ENCODE results near the gene GRB10.
A peak's percentile ranks its signal among the peaks of the same experiment; 100 is the strongest.
"Not testable (repeated sequence)": the region's sequence is repeated elsewhere in the genome, so short reads cannot be mapped to it uniquely, and the experiment has no call there.

GRB10 gene

DNA sequence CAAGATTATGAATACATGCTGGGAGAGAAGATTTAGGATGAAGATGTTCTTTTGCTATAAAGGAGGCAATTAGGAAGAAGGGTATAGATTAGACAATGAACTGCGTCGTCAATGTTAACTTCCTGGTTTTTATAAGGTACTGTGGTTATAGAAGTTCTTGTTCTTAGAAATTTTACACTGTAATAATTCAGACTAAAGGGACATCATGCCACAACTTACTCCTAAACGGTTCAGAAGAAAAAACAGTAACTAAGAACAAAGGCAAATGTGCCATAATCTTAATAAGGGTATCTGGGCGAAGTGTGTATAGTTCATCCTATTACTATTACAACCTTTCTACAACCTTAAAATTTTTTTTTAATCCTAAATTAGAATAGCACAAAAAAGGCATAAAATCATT, 186.2 kb downstream of the GRB10 start:
- no peak for DNase-seq

GRCh38 chr7:50595491-50596102, 187.1 kb downstream of the GRB10 start:
- peak; percentile 45 for DNase-seq

DNA sequence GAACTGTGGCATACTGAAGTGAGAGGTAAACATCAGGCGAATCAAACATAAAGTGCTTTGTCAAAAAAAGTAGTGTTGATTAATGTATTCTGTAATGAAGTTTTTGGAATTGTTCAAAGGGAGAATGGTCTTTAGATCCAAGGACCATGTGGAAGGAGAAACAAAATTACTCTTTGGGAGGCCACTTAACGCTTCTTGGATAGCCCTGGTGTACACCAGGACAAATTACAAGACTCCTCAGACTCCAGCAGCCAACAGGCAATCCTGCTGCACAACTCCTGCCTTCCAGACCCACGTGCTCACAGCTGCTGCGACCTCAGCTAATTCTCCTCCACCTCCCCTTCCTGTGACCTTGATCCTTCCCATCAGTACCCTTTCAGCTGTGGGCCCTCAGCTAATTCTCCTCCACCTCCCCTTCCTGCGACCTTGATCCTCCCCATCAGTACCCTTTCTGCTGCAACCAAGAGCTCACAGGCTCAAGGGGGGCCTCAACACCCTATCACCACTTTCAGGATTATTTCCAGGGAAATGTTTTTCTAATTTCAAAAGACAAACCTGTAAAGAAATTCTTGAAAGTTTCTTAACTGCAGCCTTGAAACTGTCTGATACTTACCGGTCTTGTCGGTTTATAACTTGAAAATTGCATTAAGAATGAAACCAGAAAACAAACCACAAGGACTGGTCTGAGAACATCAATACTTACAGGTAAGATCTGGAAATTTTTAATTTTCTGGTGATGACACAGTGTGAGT, 187.8 kb downstream of the GRB10 start:
- peak; percentile 88 for DNase-seq

DNA sequence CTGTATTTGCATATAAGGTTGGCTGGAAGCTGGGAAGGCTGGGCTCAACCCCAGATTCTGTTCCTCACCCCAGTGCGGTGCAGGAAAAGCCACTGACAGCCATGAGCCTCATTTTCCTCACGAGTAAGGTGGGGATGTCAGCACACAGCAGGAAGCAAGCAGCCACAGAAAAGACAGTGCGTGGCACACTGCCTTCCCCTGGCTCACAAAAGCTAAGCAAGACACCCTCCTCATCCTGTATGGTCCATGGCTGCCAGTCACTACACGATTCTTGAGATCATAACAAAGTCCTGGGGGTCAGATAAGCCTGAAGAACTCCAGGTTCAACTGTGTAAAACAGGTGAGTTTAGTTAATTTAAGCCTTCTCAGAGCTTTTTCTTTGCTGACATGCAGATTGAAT, 188.6 kb downstream of the GRB10 start:
- peak; percentile 51 for DNase-seq

- DNase-seq, result no peak
These were observed 189.8 kb downstream of the GRB10 start for GRCh38 chr7:50592940-50593339.

- DNase-seq, result no peak
These were observed 190.9 kb downstream of the GRB10 start for GRCh38 chr7:50591480-50592438.

DNA sequence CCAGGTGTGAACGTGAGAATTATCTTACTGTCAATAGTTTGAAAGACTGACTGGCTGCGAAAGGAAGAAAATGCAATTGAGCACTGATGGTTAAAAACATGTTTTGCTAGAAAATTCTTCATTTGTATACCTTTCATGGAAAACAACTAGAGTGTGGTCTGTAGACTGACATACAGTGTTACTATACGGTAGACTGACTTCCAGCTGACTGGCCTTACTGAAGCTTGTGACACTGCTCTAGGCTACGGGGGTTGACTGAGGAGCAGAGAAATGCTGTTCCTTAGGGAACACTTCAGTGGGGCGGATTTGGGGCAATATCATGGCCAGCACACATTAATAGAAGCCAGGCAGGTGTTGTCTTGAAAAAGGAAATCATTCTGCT, 191.6 kb downstream of the GRB10 start:
- no peak for DNase-seq

DNA sequence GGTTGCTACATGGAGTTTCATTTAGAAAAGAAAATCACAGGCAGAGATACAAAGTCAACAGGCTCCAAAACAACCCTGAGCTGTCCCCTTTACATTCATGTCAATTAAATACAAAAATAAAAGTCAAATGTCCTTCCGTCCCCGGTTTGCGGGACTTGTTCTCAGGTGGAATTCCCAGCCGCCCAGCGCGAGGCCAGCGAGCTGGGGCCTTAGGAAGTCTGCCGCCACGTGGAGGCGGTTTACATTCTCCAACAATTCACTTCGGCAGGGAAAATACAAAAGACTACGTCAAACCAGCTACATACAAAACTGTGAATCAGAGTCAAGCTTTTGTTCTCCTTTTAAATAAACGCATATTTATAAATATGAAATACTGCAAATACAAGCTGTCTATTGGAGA, 192.2 kb downstream of the GRB10 start:
- no peak for DNase-seq

- DNase-seq, result peak; percentile 60
These were observed 193.3 kb downstream of the GRB10 start for GRCh38 chr7:50589364-50589763.

GRCh38 chr7:50588937-50589336, 193.8 kb downstream of the GRB10 start:
- DNase-seq, result no peak

DNA sequence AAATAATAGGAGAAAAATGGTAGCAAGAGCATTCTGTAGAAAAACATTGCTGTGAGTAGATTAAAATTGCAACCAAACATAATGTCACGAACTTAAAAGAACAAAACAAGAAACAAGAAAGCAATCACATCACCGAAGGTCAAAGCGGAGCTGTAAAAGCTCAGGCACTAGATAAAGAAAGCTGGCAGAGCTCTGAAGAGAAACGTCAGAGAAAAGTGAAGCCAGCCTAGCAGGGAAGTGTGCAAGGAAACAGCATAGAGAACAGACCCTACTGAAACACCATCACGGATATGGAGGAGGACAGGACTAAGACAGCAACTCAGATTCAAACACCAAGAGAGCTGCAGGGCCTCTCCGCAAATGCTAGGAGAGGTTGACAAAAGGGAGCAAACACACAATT, 195.0 kb downstream of the GRB10 start:
- DNase-seq, result no peak

DNA sequence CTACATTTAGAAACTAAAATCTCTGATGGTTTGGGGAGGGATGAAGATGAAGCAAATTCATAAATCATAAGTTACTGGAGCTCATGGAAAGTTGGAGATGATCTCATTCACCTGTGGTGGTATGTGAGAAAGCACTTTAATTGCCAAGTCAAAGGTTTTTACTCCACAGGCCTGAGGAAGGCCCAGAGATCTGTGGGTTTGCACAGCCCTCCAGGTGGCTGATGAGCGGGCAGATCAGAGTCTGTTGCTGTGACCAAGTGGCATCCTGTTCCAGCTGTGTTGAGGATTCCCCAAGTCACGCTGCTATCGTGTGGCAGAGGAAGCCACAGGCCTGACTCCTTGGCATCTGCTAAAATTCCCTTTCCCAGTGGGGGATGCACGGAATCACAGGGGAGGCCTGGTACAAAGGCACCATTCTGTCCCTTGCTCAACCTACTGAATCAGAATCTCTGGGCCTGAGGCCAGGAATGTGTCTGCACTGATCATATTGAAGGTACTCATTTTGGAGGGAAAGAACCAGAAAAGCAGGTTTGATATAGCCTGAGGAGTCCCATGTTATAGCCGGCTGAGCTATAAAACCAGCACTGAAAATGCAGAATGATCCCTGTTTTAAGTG, 197.8 kb downstream of the GRB10 start:
- DNase-seq, result no peak

GRCh38 chr7:50584386-50584785, 198.3 kb downstream of the GRB10 start:
- DNase-seq, result no peak

DNA sequence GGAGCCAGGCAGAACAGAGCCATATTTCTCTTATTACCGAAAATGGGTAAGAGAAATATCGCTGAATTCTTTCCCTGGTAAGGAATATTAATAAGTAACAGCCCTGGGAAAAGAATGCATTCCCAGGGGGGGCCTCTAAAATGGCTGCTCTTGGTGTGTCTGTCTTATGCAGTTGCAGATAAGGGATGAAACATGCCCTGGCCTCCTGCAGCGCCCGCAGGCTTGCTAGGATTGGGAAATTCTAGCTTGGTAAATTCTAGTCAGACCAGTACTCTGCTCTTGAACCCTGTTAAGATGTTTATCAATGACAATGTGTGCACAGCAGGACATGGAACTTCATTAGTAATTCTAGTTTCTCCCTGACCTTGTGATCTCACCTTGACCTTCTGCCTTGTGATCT, 199.4 kb downstream of the GRB10 start:
- DNase-seq, result not testable (repeated sequence)

GRCh38 chr7:50582271-50582670, 200.4 kb downstream of the GRB10 start:
- DNase-seq, result not testable (repeated sequence)

DNA sequence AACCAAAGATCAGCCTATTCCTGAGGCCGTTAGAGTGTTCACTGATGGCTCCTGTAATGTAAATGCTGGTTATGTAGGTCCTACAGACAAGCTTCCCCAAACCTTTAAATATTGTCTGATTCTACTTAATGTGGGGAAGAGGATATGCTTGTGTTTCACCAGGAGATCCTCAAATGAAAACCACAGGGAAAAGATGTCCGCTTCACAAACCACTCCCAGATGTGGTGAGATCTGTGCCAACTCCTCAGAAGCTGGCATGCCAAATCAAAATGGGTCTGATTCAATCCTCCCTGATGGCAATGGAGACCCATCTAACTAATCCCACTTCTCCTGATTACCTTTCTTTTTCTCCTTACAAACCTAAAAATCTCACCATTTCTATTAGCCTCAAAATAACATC, 202.0 kb downstream of the GRB10 start:
- DNase-seq, result not testable (repeated sequence)

DNA sequence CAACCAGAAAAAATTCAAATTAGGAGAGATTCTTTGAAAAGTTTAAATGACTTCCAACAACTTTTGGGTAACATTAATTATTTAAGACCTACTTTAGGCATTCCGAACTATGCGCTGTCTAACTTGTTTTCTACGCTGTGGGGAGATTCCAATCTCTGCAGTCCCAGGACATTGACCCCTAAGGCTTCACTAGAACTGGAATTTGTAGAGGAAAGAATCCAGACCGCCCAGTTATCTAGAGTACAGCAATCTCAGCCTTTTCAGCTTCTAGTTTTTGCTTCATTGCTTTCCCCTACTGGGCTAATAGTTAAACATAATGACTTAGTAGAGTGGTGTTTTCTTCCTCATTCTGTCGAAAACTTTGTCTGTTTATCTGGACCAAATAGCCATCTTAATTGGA, 202.6 kb downstream of the GRB10 start:
- DNase-seq, result no peak

DNA sequence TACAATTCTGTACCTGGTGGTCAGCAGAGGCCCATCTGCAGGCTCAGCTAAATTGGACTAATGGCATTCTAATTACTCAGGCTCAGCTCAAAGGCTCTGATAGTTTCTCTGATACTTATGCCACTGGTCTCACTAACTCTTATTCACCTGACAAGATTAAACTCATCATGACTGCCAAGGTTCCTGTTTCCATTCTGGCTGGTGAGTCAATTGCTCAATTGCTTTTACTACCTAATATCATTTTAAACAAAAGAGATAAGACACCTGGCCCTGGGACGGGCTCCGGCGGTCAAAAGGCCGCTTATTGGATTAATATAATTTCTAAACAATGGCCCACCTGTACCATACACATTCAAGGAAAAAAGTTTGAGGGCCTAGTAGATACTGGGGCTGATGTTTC, 204.6 kb downstream of the GRB10 start:
- DNase-seq, result not testable (repeated sequence)

GRCh38 chr7:50577569-50577968, 205.1 kb downstream of the GRB10 start:
- no peak for DNase-seq

GRCh38 chr7:50576388-50576787, 206.3 kb downstream of the GRB10 start:
- not testable (repeated sequence) for DNase-seq

GRCh38 chr7:50567715-50568261, 214.9 kb downstream of the GRB10 start:
- no peak for DNase-seq

DNA sequence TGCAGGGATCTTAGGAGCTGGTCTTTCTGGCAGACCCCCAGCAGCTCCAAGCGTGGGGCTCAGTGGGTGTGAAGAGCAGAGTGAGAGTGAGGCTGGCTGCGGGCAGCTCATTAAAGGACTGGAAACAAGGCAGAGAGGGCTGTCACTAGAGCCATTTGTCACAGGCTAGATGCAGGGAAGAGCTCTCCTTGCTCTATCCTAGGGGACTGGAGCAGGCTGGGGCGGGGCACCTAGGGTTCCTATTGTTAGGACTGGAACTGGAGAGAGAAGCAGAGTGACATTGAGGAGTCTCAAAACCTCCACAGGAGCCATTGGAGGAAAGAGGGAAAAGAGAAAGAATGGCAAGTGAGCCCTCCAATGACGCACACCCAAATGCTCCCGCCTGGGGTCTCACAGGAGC, 216.7 kb downstream of the GRB10 start:
- DNase-seq, result no peak

- DNase-seq, result no peak
These were observed 217.2 kb downstream of the GRB10 start for GRCh38 chr7:50565559-50565916.

Data from activated CD4-positive, alpha-beta T cell treated with anti-CD3 and anti-CD28 coated beads, Interleukin-10, Interleukin-2, amounts not matched to agents 100 ng/mL and 50 ng/mL, durations not matched to agents 16 hours and 8 hours (primary cell).